Neuron (in vitro differentiated cells): ENCODE measurements around the gene ADAT2.

Source experiments
- H2AFZ ChIP-seq: one replicate; pipeline ENCODE4 v1.6.1; 2013; ENCODE audit warnings: low read depth, mild to moderate bottlenecking, inconsistent platforms, low read length, moderate library complexity
- H3K27me3 ChIP-seq: one replicate; pipeline ENCODE4 v1.6.1; 2013; ENCODE audit warnings: low read length; ENCODE audit not compliant: insufficient read depth
- H3K36me3 ChIP-seq: one replicate; pipeline ENCODE4 v1.6.1; 2013; ENCODE audit warnings: low read length; ENCODE audit not compliant: insufficient read depth
- H3K4me1 ChIP-seq: one replicate; pipeline ENCODE4 v1.6.1; 2013; ENCODE audit warnings: low read length; ENCODE audit not compliant: insufficient read depth
- H3K4me3 ChIP-seq: 2 replicates; pipeline ENCODE4 v1.5.1; 2013; ENCODE audit warnings: mild to moderate bottlenecking, low read length, moderate library complexity
- H3K9me3 ChIP-seq: one replicate; pipeline ENCODE4 v1.6.1; 2013; ENCODE audit warnings: low read length

ADAT2 gene

DNA sequence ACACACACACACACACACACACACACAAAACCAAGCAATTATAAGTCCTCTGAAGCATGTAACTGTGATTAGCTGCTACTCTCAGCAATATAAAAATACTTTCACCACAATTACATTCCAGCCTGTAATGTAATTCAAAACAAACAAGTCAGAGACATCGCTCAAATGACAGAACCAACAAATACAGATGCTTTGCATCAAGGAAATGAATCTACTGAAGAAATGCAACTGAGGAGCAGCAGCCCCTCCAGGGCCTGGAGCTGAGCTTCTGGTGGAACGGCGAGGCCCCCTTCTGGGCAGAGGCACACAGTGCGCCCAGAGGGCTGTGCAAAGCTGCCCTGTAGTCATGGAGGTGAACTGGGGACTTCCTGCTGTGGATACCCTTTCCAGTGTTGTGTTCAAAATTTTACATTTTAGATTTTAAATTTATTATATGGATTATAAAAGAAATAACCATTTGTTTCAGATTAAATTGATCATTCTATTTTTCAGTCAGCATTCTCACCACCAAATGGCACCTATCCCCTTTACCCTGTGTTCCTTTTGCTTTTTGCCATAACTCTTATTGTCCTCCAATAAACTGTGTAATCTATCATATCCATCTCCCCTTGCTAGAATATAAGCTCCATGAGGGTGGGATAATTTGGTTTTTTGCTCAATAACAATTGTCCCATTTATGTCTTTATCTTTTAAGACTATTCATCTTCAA lies 23.2 kb downstream of the ADAT2 start:
- no peaks in the 10 kb centered on the region for H3K9me3 ChIP-seq
- no peaks in the 10 kb centered on the region for H3K4me1 ChIP-seq
- no peaks in the 10 kb centered on the region for H3K27me3 ChIP-seq
- H3K4me3 ChIP-seq = no peak overlapping the region
- H3K36me3 ChIP-seq = peaks cover under 1% of the 10 kb centered on the region
- H2AFZ ChIP-seq = no peak overlapping the region

DNA sequence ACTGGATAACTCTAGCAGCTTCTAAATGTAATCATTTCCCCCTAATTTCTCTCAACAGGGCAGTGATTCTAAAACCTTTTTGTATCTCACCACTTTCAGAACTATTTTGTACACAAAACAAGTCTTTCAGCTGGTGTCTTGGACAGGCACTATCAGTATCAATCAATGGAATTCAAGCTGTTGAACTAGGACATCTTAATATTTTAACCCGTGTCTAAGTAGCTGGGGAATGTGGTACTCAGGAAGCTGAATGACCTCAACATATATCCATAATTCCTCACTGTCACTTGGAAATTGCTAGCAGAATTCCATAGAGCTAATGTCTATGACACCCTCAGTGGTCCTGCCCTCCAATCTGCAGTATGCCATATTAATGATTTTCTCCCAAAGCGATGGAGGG lies 24.5 kb downstream of the ADAT2 start:
- H3K4me3 ChIP-seq = no peak overlapping the region
- no peaks in the 10 kb centered on the region for H3K27me3 ChIP-seq
- H2AFZ ChIP-seq = no peak overlapping the region
- no peaks in the 10 kb centered on the region for H3K4me1 ChIP-seq
- no peaks in the 10 kb centered on the region for H3K36me3 ChIP-seq
- H3K9me3 ChIP-seq = no peaks in the 10 kb centered on the region

DNA sequence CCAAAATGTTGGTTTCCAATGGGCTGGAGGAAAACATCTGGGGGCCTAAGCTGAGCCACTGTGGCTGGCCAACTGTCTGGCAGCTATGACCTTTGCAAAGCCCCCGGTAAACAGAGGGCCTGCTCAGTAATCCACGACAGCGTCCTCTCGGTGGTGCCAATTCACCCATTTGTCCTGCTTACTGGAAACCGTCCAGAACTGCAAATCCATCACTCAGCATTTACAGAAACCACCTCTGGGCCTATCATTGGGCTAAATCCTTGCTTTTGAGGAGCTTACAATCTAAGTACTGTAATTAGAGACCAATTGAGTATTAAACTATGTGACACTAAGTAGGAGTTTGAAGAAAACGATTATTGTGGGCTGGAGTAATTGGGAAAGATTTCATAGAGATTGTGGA lies 31.0 kb downstream of the ADAT2 start:
- Histone ChIP-seq H3K36me3 (no peaks in the 10 kb centered on the region), H3K4me1 (no peaks in the 10 kb centered on the region), H3K9me3 (no peaks in the 10 kb centered on the region), H3K4me3 (no peak overlapping the region), H2AFZ (no peak overlapping the region), H3K27me3 (no peaks in the 10 kb centered on the region)

- peaks cover 9% of the 10 kb centered on the region for H3K4me1 ChIP-seq
- H3K9me3 ChIP-seq = no peaks in the 10 kb centered on the region
- H3K4me3 ChIP-seq = no peak overlapping the region
- H2AFZ ChIP-seq = no peak overlapping the region
- no peaks in the 10 kb centered on the region for H3K36me3 ChIP-seq
- H3K27me3 ChIP-seq = no peaks in the 10 kb centered on the region
Measured at GRCh38 chr6:143414769-143415168, 35.7 kb downstream of the ADAT2 start.

DNA sequence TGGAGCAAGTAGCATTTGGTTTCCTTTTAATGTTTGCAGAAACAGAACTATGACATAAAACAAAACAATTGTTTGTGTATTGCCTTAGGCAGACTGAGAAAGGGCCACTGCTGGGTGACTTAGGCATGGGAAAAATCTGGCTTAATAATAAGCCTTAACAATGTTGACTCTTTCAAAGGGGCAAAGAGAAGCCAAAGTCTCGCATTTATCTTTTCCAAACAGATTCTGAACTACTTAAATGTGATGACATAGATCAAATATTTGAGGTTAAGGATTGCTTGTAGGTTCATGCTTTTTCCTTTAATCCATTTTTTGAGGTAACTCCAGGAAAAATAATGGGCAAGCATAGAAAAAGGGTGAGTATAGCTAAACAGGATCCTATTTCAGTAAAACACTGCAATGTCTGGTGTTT lies 39.6 kb downstream of the ADAT2 start:
- H3K4me1 ChIP-seq = peaks cover 9% of the 10 kb centered on the region
- H3K4me3 ChIP-seq = no peak overlapping the region
- no peaks in the 10 kb centered on the region for H3K27me3 ChIP-seq
- H3K9me3 ChIP-seq = no peaks in the 10 kb centered on the region
- H3K36me3 ChIP-seq = no peaks in the 10 kb centered on the region
- no peak overlapping the region for H2AFZ ChIP-seq

DNA sequence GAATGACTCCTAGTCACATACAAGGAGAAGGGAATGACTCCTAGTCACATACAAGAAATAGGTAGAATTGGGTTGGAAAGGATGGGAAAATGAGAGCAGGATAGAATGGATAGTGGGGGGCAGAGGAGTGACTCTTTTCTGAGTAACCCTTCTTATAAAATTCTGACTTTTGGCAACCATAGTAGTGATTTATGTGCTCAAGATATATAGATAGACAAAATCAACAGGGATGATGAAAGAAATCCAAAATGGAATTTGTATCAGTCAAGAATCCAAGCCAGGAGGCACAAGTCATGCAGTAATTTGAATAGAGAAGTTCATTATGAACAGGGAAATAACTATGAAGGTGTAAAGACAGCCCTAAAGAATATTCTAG lies 41.7 kb downstream of the ADAT2 start:
- Histone ChIP-seq H2AFZ (no peak overlapping the region), H3K4me1 (peaks cover 9% of the 10 kb centered on the region), H3K36me3 (no peaks in the 10 kb centered on the region), H3K27me3 (no peaks in the 10 kb centered on the region), H3K9me3 (no peaks in the 10 kb centered on the region), H3K4me3 (no peak overlapping the region)

DNA sequence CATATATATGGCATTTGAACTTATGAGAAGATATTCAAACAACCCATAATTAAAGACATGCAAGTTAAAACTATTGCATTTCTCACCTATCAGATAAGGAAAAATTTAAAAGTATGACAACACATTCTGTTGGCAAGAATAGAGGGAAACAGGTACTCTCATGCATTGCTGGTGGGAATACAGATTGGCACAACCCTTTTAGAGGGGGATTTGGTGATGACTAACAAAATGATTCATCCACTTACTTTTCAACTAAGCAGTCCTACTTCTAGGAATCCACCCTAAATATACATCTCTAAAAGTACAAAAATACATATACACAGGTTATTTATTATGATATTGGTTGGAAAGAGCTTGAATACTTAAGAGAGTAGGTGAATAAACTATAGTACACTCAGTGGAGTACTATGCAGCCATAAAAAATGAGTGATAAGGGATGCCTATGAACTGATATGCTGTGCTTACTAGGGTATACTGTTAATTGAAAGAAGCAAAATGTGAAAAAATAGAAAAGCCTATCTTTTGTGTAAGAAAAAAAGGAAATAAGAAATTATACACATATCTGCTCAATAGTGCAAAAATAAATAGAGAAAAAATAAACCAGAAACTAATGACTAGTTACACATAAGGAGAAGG lies 42.2 kb downstream of the ADAT2 start:
- no peaks in the 10 kb centered on the region for H3K27me3 ChIP-seq
- H3K36me3 ChIP-seq = no peaks in the 10 kb centered on the region
- no peak overlapping the region for H2AFZ ChIP-seq
- no peak overlapping the region for H3K4me3 ChIP-seq
- peaks cover 9% of the 10 kb centered on the region for H3K4me1 ChIP-seq
- no peaks in the 10 kb centered on the region for H3K9me3 ChIP-seq

GRCh38 chr6:143406673-143407072 lies 43.8 kb downstream of the ADAT2 start:
- Histone ChIP-seq H3K9me3 (no peaks in the 10 kb centered on the region), H3K27me3 (no peaks in the 10 kb centered on the region), H2AFZ (no peak overlapping the region), H3K36me3 (no peaks in the 10 kb centered on the region), H3K4me1 (peaks cover 9% of the 10 kb centered on the region), H3K4me3 (no peak overlapping the region)

DNA sequence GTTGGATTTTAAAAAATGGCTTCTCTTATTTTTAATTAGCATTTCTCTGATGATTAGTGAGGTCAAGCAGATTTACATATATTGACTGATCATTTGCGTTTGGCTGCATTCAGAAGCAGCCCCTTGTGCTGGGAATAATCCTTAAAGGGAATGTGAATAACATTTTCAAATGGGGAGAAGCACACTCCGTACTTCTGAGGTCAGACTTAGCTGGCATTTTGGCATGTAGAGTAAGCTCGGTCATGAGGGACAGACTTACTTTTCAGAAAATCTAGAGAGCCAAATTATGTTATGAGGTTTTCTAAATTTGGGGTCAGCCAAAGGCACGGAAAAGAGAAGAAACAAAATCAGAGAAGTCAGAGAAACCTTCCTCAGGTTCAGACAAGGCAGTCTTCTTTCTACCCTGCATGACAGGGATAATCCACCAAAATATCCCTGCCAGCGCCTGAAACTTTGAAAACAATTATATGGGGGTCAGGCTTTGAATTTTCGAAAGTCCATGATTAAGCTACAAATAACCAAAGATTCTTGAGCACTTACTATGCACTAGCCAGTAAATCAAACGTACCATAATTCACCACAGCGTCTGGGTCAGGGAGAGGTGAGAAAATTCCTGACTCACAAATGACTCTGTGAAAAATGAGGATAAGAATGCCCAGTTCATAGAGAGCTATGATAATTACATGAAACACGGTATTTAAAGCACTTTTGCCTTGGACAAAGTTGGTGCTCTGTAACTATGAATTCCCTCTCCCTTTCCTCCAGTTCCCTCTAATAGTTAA lies 44.9 kb downstream of the ADAT2 start:
- Histone ChIP-seq H2AFZ (no peak overlapping the region), H3K36me3 (no peaks in the 10 kb centered on the region), H3K4me1 (peaks cover under 1% of the 10 kb centered on the region), H3K4me3 (no peak overlapping the region), H3K9me3 (no peaks in the 10 kb centered on the region), H3K27me3 (no peaks in the 10 kb centered on the region)

GRCh38 chr6:143402721-143403336 lies 47.7 kb downstream of the ADAT2 start:
- Histone ChIP-seq H3K4me1 (peaks cover 3% of the 10 kb centered on the region), H3K36me3 (no peaks in the 10 kb centered on the region), H2AFZ (no peak overlapping the region), H3K4me3 (no peak overlapping the region), H3K9me3 (no peaks in the 10 kb centered on the region), H3K27me3 (no peaks in the 10 kb centered on the region)

- Histone ChIP-seq H3K4me1 (peaks cover 13% of the 10 kb centered on the region), H3K27me3 (no peaks in the 10 kb centered on the region), H3K4me3 (no peak overlapping the region), H2AFZ (no peak overlapping the region), H3K36me3 (no peaks in the 10 kb centered on the region), H3K9me3 (no peaks in the 10 kb centered on the region)
Measured at GRCh38 chr6:143401636-143402370, 48.7 kb downstream of the ADAT2 start.

DNA sequence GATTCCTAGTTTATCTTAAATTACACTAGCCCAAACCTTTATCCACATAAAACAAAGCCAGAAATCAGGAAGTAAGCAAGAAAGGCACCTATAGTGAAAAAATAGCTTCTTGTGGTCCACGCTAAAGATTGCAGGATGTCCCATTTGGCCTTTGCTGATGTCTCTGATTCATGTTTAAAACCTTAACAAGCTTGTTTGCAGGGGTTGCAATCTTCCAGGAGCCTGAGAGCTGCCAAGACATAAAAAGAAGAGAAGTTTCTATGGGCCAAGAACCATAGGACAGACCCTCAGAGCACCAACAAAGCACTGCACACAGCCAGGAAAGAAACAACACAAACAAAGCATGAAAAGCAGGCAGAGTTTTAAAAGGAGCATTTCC lies 49.4 kb downstream of the ADAT2 start:
- no peaks in the 10 kb centered on the region for H3K36me3 ChIP-seq
- H3K9me3 ChIP-seq = no peaks in the 10 kb centered on the region
- H3K4me1 ChIP-seq = peaks cover 13% of the 10 kb centered on the region
- no peaks in the 10 kb centered on the region for H3K27me3 ChIP-seq
- no peak overlapping the region for H2AFZ ChIP-seq
- H3K4me3 ChIP-seq = no peak overlapping the region
